Fibroblast of lung (primary cell): ENCODE results near the gene EBI3. TPM values are rescaled to one million over a fixed set of nuclear protein-coding genes. Genes with fewer than 3 reads are reported as not detected.

Experiments used
- DNase-seq, 2 donors: peaks; one replicate each; pipeline versions ENCODE4 v3.0.0 to v3.0.0-alpha.2; 2010; ENCODE audit warnings: low read depth in 2 of 2
- H2AFZ ChIP-seq: 2 replicates; pipeline ENCODE4 v1.5.1; 2012; ENCODE audit warnings: low read length, control low read depth, inconsistent platforms
- H3K27ac ChIP-seq: 2 replicates; pipeline ENCODE4 v1.5.1; 2011; ENCODE audit warnings: low read length, control low read depth; ENCODE audit not compliant: insufficient read depth
- H3K27me3 ChIP-seq: 2 replicates; pipeline ENCODE4 v1.5.1; 2011; ENCODE audit warnings: mild to moderate bottlenecking, low read length; ENCODE audit not compliant: control insufficient read depth, insufficient read depth
- H3K36me3 ChIP-seq: 2 replicates; pipeline ENCODE4 v1.5.1; 2011; ENCODE audit warnings: low read length; ENCODE audit not compliant: control insufficient read depth, insufficient read depth
- H3K4me1 ChIP-seq: 2 replicates; pipeline ENCODE4 v1.5.1; 2011; ENCODE audit warnings: low read length; ENCODE audit not compliant: control insufficient read depth, insufficient read depth; ENCODE audit errors: extremely low read depth
- H3K4me2 ChIP-seq: 2 replicates; pipeline ENCODE4 v1.5.1; 2011; ENCODE audit warnings: low read length, control low read depth; ENCODE audit not compliant: insufficient read depth; ENCODE audit errors: extremely low read depth
- H3K4me3 ChIP-seq, 4 experiments: fragments of 200-600 bp in 1 of 4; sonication (generic) in 1 of 4; replicated peaks in 1 of 4; 2 replicates each; pipeline ENCODE4 v1.5.1; 2011 to 2016; ENCODE audit warnings: low read length in 4 of 4, low read depth in 3 of 4, mild to moderate bottlenecking in 3 of 4, control low read depth in 2 of 4, inconsistent platforms in 1 of 4, mixed read lengths in 1 of 4; ENCODE audit not compliant: insufficient read depth in 1 of 4; ENCODE audit errors: control extremely low read depth in 1 of 4
- H3K79me2 ChIP-seq: 2 replicates; pipeline ENCODE4 v1.5.1; 2012; ENCODE audit warnings: mild to moderate bottlenecking, low read length, inconsistent platforms; ENCODE audit not compliant: control insufficient read depth, insufficient read depth
- H3K9ac ChIP-seq: 2 replicates; pipeline ENCODE4 v1.5.1; 2011; ENCODE audit warnings: mild to moderate bottlenecking, low read length, control low read depth; ENCODE audit not compliant: insufficient read depth
- H3K9me3 ChIP-seq: 2 replicates; pipeline ENCODE4 v1.5.1; 2012; ENCODE audit warnings: low read depth, low read length; ENCODE audit not compliant: control insufficient read depth, insufficient read depth
- H4K20me1 ChIP-seq: 2 replicates; pipeline ENCODE4 v1.5.1; 2011; ENCODE audit warnings: low read length; ENCODE audit not compliant: control insufficient read depth, insufficient read depth; ENCODE audit errors: extremely low read depth
- CTCF ChIP-seq, 2 donors: IDR thresholded peaks in 1 of 2; conservative IDR thresholded peaks in 1 of 2; 1 replicate in 1 of 2; 2 replicates in 1 of 2; pipeline ENCODE4 v1.5.1; 2011 to 2012; ENCODE audit warnings: low read length in 2 of 2, control low read depth in 1 of 2, inconsistent platforms in 1 of 2, low read depth in 1 of 2, mild to moderate bottlenecking in 1 of 2
- EZH2 ChIP-seq: IDR thresholded peaks from 2 replicates; pipeline ENCODE4 v1.5.1; 2012; ENCODE audit warnings: low read length, control low read depth, mild to moderate bottlenecking; ENCODE audit errors: missing control alignments
- polyA plus RNA-seq, 2 donors: library from polyadenylated mRNA; depleted of rRNA in 1 of 2; stranded (reverse) in 1 of 2; unstranded in 1 of 2; fragments of >200 nt; gene quantifications; 2 replicates each; pipeline ENCODE4 v1.2.1, GENCODE V29; 2011 to 2012; ENCODE audit warnings: missing spikeins in 1 of 2
- total RNA-seq: library from RNA; depleted of rRNA; stranded (reverse); fragments of >200 nt; gene quantifications from 2 replicates; pipeline ENCODE4 v1.2.1, GENCODE V29; 2014

The EBI3 gene
- total and polyA plus RNA-seq, 2 donors (not counting 1 experiment from before 2014, with no cell fraction given): 0.14 TPM; not detected in 1

- peaks cover 16% of the 10 kb centered on the region for H3K27me3 ChIP-seq
- no peaks in the 10 kb centered on the region for H3K36me3 ChIP-seq
- no peak for TF ChIP-seq EZH2
- no peak for TF ChIP-seq CTCF (conservative IDR thresholded peaks at IDR 0.05 in 1 of 2, IDR thresholded peaks at IDR 0.05 in 1 of 2; ENCODE audit: low read depth in 1 of 2, low read length in 2 of 2)
- no peak overlapping the region for H2AFZ ChIP-seq
- H4K20me1 ChIP-seq: no peaks in the 10 kb centered on the region
- H3K27ac ChIP-seq: no peak overlapping the region
- no peaks in the 10 kb centered on the region for H3K79me2 ChIP-seq
- no peak overlapping the region for H3K4me2 ChIP-seq
- H3K9me3 ChIP-seq: no peaks in the 10 kb centered on the region
- no peaks in the 10 kb centered on the region for H3K4me1 ChIP-seq
- no peak overlapping the region for H3K4me3 ChIP-seq
- H3K9ac ChIP-seq: no peak overlapping the region
- DNase-seq: no peak
Measured at GRCh38 chr19:4194353-4194752, 35.0 kb upstream of the EBI3 start.

GRCh38 chr19:4196009-4196408 is 33.3 kb upstream of the EBI3 start:
- Histone ChIP-seq H3K9me3 (no peaks in the 10 kb centered on the region), H3K36me3 (no peaks in the 10 kb centered on the region), H3K4me1 (no peaks in the 10 kb centered on the region), H3K79me2 (no peaks in the 10 kb centered on the region), H3K27ac (no peak overlapping the region), H3K9ac (no peak overlapping the region), H4K20me1 (no peaks in the 10 kb centered on the region), H2AFZ (no peak overlapping the region), H3K4me3 (no peak overlapping the region), H3K4me2 (no peak overlapping the region), H3K27me3 (peaks cover 16% of the 10 kb centered on the region)
- no peak for TF ChIP-seq EZH2
- no peak for TF ChIP-seq CTCF (conservative IDR thresholded peaks at IDR 0.05 in 1 of 2, IDR thresholded peaks at IDR 0.05 in 1 of 2; ENCODE audit: low read depth in 1 of 2, low read length in 2 of 2)
- no peak for DNase-seq

- H3K9me3 ChIP-seq: no peaks in the 10 kb centered on the region
- no peak for DNase-seq
Measured at GRCh38 chr19:4196587-4197148, 32.7 kb upstream of the EBI3 start.

More at GRCh38 chr19:4196587-4197148, 32.7 kb upstream of the EBI3 start:
- TF ChIP-seq CTCF (conservative IDR thresholded peaks at IDR 0.05 in 1 of 2, IDR thresholded peaks at IDR 0.05 in 1 of 2; ENCODE audit: low read depth in 1 of 2, low read length in 2 of 2) (no peak), EZH2 (no peak)
- Histone ChIP-seq H3K4me1 (no peaks in the 10 kb centered on the region), H3K4me2 (no peak overlapping the region), H2AFZ (no peak overlapping the region), H4K20me1 (no peaks in the 10 kb centered on the region), H3K27ac (no peak overlapping the region), H3K27me3 (peaks cover 16% of the 10 kb centered on the region), H3K4me3 (no peak overlapping the region), H3K9ac (no peak overlapping the region), H3K36me3 (no peaks in the 10 kb centered on the region), H3K79me2 (no peaks in the 10 kb centered on the region)
